Measurements from ENCODE around the gene OTOGL.

- TF ChIP-seq POLR2A (IDR thresholded peaks at IDR 0.05) (no peak), CTCF (IDR thresholded peaks at IDR 0.05 in 4 of 5, conservative IDR thresholded peaks at IDR 0.05 in 1 of 5) (no peak)
Observed at GRCh38 chr12:80086025-80086424, 13.3 kb upstream of the OTOGL start.
